Panc1 (cell line): ENCODE results near the gene IRF9. TPM values are rescaled to one million over a fixed set of nuclear protein-coding genes. Genes with fewer than 3 reads are reported as not detected.
A peak's percentile ranks its signal among the peaks of the same experiment; 100 is the strongest.

Source experiments
- ATAC-seq: fragments of 200-7000 bp; cut with Tn5 transposase; 2 replicates; pipeline ENCODE4 v1.9.1; 2020; ENCODE audit warnings: mild to moderate bottlenecking, moderate library complexity
- BruUV-seq: library from RNA; stranded (reverse); fragments of 400-500 nt; replicated peaks from 2 replicates; lab custom pipeline; 2021; lab: Mats Ljungman, UMichigan
- CTCF ChIA-PET: fragments of 300-600 bp; sonication (Branson Sonifier 250); formaldehyde crosslinking; loops from one replicate; lab custom pipeline; 2022; ENCODE audit warnings: antibody characterized with exemption; lab: Charles Lee
- POLR2A ChIA-PET: fragments of 300-600 bp; sonication (Branson Sonifier 250); formaldehyde crosslinking; loops from one replicate; lab custom pipeline; 2022; ENCODE audit warnings: antibody characterized with exemption; lab: Charles Lee
- DNase-seq: peaks from one replicate; pipeline ENCODE4 v3.0.0-alpha.2; 2010; ENCODE audit warnings: low read depth, low spot score
- H3K27ac ChIP-seq: 2 replicates; pipeline ENCODE4 v1.5.1; 2011; ENCODE audit warnings: mild to moderate bottlenecking, low read length, inconsistent platforms
- H3K27me3 ChIP-seq: fragments of 200-500 bp; sonication (Bioruptor generic); 2 replicates; pipeline ENCODE4 v1.6.0; 2014; ENCODE audit warnings: low read length, inconsistent platforms; ENCODE audit not compliant: control insufficient read depth, insufficient read depth
- H3K36me3 ChIP-seq: fragments of 200-500 bp; sonication (Bioruptor generic); 2 replicates; pipeline ENCODE4 v1.5.1; 2014; ENCODE audit warnings: inconsistent platforms, mild to moderate bottlenecking, low read length, moderate library complexity; ENCODE audit not compliant: control insufficient read depth, insufficient read depth
- H3K4me1 ChIP-seq: 2 replicates; pipeline ENCODE4 v1.5.1; 2011; ENCODE audit warnings: inconsistent platforms, mild to moderate bottlenecking, low read length, moderate library complexity; ENCODE audit not compliant: control insufficient read depth, insufficient read depth
- H3K4me3 ChIP-seq, 2 experiments: 2 replicates each; pipeline ENCODE4 v1.5.1; 2011 to 2012; ENCODE audit warnings: low read depth in 2 of 2, low read length in 2 of 2, mild to moderate bottlenecking in 2 of 2, inconsistent platforms in 1 of 2, moderate library complexity in 1 of 2
- H3K9me3 ChIP-seq: fragments of 200-500 bp; sonication (Bioruptor generic); 2 replicates; pipeline ENCODE4 v1.5.1; 2014; ENCODE audit warnings: low read depth, mild to moderate bottlenecking, inconsistent platforms, low read length, moderate library complexity; ENCODE audit not compliant: control insufficient read depth, insufficient read depth
- CTCF ChIP-seq: fragments of 450-650 bp; IDR thresholded peaks from 2 replicates; pipeline ENCODE4 v1.5.1; 2017; ENCODE audit warnings: mild to moderate bottlenecking
- POLR2AphosphoS5 ChIP-seq: IDR thresholded peaks from 2 replicates; pipeline ENCODE4 v1.6.1; 2012; ENCODE audit warnings: mild to moderate bottlenecking, low read depth, low read length, moderate library complexity
- REST ChIP-seq, 2 experiments: IDR thresholded peaks; 2 replicates each; pipeline ENCODE4 v1.6.1; 2011 to 2012; ENCODE audit warnings: low read depth in 2 of 2, control low read depth in 1 of 2, low read length in 1 of 2, mild to moderate bottlenecking in 1 of 2, moderate library complexity in 1 of 2; ENCODE audit not compliant: insufficient read depth in 1 of 2
- SIN3A ChIP-seq: IDR thresholded peaks from 2 replicates; pipeline ENCODE4 v1.6.1; 2012; ENCODE audit warnings: low read depth, mild to moderate bottlenecking, low read length, moderate library complexity, borderline replicate concordance; ENCODE audit not compliant: insufficient read depth
- TCF7L2 ChIP-seq: IDR thresholded peaks from 2 replicates; pipeline ENCODE4 v1.6.1; 2011; ENCODE audit warnings: mild to moderate bottlenecking, low read depth, low read length, inconsistent platforms
- in situ Hi-C: cut with HindIII; loops from 2 replicates; pipeline ENCODE4 v1.10.0; 2016; ENCODE audit warnings: low sequenced_read_pairs, low pct_unique_long_range_greater_than_20kb
- intact Hi-C: fragments of 100-400 bp; cut with micrococcal nuclease; formaldehyde crosslinking; loops from one replicate; pipeline ENCODE4 v1.10.0; 2022; ENCODE audit not compliant: unreplicated experiment
- microRNA-seq: library from miRNA; unstranded; fragments of <30 nt; microRNA quantifications from one replicate; pipeline ENCODE4 v1.1.0, GENCODE V29; 2020; ENCODE audit not compliant: unreplicated experiment
- total RNA-seq: library from RNA; stranded (reverse); gene quantifications from one replicate; pipeline ENCODE4 v1.2.1, GENCODE V29; 2021; ENCODE audit not compliant: unreplicated experiment

Gene IRF9
- total RNA-seq, 1 experiment from 2014 or later: 24.5 TPM

- Histone ChIP-seq H3K9me3 (no peaks in the 10 kb centered on the region), H3K27ac (peak overlapping the region; percentile 96), H3K27me3 (no peaks in the 10 kb centered on the region), H3K4me3 (peak overlapping the region; percentile 72 to 84), H3K4me1 (peaks cover 9% of the 10 kb centered on the region), H3K36me3 (peaks cover 5% of the 10 kb centered on the region)
- no peak for DNase-seq
- intact Hi-C loops (no loop called here), in situ Hi-C loops (no loop called here)
- no peak; the same call in 1 of the 2 replicates for TF ChIP-seq CTCF
- TF ChIP-seq TCF7L2: no peak
- BruUV-seq: no TSS peak
- ChIA-PET POLR2A (interaction anchor here (0.7 kb wide), 1 partner anchor 26 kb away, joined by 9 read pairs; no protein-coding TSS in a partner anchor), CTCF (interaction anchor here (0.7 to 1.5 kb wide), 4 partner anchors 13 to 156 kb away, joined by 4 to 9 read pairs (median 4); partner anchors contain the start of gene TINF2)
- no peak for ATAC-seq
These were observed 53.0 kb downstream of the IRF9 start for GRCh38 chr14:24213866-24214662.

- in situ Hi-C loops: no loop called here
- Histone ChIP-seq H3K4me1 (peaks cover 9% of the 10 kb centered on the region), H3K27ac (peak within 1 kb of the TSS; percentile 89), H3K4me3 (peak within 1 kb of the TSS; percentile 74 to 77), H3K36me3 (peaks cover 5% of the 10 kb centered on the region), H3K9me3 (no peaks in the 10 kb centered on the region), H3K27me3 (no peaks in the 10 kb centered on the region)
- CTCF ChIA-PET: interaction anchor here (0.6 to 1.5 kb wide), 3 partner anchors 83 to 157 kb away, joined by 3 to 10 read pairs (median 9); no protein-coding TSS in a partner anchor
- DNase-seq (no peak), ATAC-seq (peak; percentile 86)
- no TSS peak for BruUV-seq
- no peak for TF ChIP-seq TCF7L2
- peak; percentile 86 for TF ChIP-seq POLR2AphosphoS5
- TF ChIP-seq CTCF: peak; percentile 82
- no peak; the same call in 1 of the 2 replicates for TF ChIP-seq SIN3A
- TF ChIP-seq REST (IDR thresholded peaks at IDR 0.05; ENCODE audit: insufficient read depth in 1 of 2, low read depth in 2 of 2, low read length in 1 of 2): no peak
- POLR2A ChIA-PET: interaction anchor here (0.6 kb wide), 1 partner anchor 31 kb away, joined by 4 read pairs; no protein-coding TSS in a partner anchor
- intact Hi-C loops: no loop called here
These were observed 54.7 kb downstream of the IRF9 start, which contains the start of gene MDP1 for GRCh38 chr14:24215495-24216344. Gene MDP1 (minus strand): TSS chr14:24216066. CDS start chr14:24215955, 111 bp downstream.

Small RNAs within 50 kb of the gene (microRNA-seq; reads per million reads assigned to microRNA genes)
- gene MIR7703: not detected

Other genes starting within 250 kb of the IRF9 start
- 13.5 TPM for gene DHRS4, start 207.5 kb upstream of the IRF9 start, total RNA-seq
- 8.0 TPM for gene DHRS4L2, start 172.3 kb upstream of the IRF9 start, total RNA-seq
- 0.15 TPM for gene CARMIL3, start 109.3 kb upstream of the IRF9 start, total RNA-seq
- not detected for gene CPNE6, start 89.7 kb upstream of the IRF9 start, total RNA-seq
- 24.5 TPM for gene PCK2, start 67.0 kb upstream of the IRF9 start, total RNA-seq
- gene DCAF11, start 46.5 kb upstream of the IRF9 start, total RNA-seq: 37.4 TPM
- 1.4 TPM for gene NRL, start 46.3 kb upstream of the IRF9 start, total RNA-seq
- 0.46 TPM for gene FITM1, start 30.6 kb upstream of the IRF9 start, total RNA-seq
- 130 TPM for gene PSME1, start 25.1 kb upstream of the IRF9 start, total RNA-seq
- gene EMC9, start 19.7 kb upstream of the IRF9 start, total RNA-seq: 42.5 TPM
- gene PSME2, start 14.7 kb upstream of the IRF9 start, total RNA-seq: 188 TPM
- 48.6 TPM for gene RNF31, start 13.8 kb upstream of the IRF9 start, total RNA-seq
- gene REC8, start 10.8 kb downstream of the IRF9 start, total RNA-seq: 9.8 TPM
- gene IPO4, start 27.6 kb downstream of the IRF9 start, total RNA-seq: 103 TPM
- gene TM9SF1, start 34.2 kb downstream of the IRF9 start, total RNA-seq: 44.7 TPM
- not detected for gene TSSK4, start 44.4 kb downstream of the IRF9 start, total RNA-seq
- gene CHMP4A, start 52.2 kb downstream of the IRF9 start, total RNA-seq: 42.4 TPM
- 8.9 TPM for gene MDP1, start 54.8 kb downstream of the IRF9 start, total RNA-seq
- 155 TPM for gene NEDD8, start 71.1 kb downstream of the IRF9 start, total RNA-seq
- 45.9 TPM for gene GMPR2, start 71.7 kb downstream of the IRF9 start, total RNA-seq
- gene TINF2, start 81.4 kb downstream of the IRF9 start, total RNA-seq: 53.8 TPM
- gene TGM1, start 101.9 kb downstream of the IRF9 start, total RNA-seq: 2.3 TPM
- 30.9 TPM for gene RABGGTA, start 110.3 kb downstream of the IRF9 start, total RNA-seq
- 8.9 TPM for gene DHRS1, start 138.5 kb downstream of the IRF9 start, total RNA-seq
- 25.3 TPM for gene NOP9, start 138.6 kb downstream of the IRF9 start, total RNA-seq
- 0.18 TPM for gene CIDEB, start 146.7 kb downstream of the IRF9 start, total RNA-seq
- 6.9 TPM for gene LTB4R2, start 148.9 kb downstream of the IRF9 start, total RNA-seq
- gene LTB4R, start 150.2 kb downstream of the IRF9 start, total RNA-seq: 4.8 TPM
- gene ADCY4, start 173.8 kb downstream of the IRF9 start, total RNA-seq: 0.21 TPM
- not detected for gene RIPK3, start 178.7 kb downstream of the IRF9 start, total RNA-seq
- gene NFATC4, start 206.9 kb downstream of the IRF9 start, total RNA-seq: 0.36 TPM
- gene NYNRIN, start 237.7 kb downstream of the IRF9 start, total RNA-seq: 0.31 TPM